ENCODE data around the gene SLC8B1.

Gene SLC8B1

DNA sequence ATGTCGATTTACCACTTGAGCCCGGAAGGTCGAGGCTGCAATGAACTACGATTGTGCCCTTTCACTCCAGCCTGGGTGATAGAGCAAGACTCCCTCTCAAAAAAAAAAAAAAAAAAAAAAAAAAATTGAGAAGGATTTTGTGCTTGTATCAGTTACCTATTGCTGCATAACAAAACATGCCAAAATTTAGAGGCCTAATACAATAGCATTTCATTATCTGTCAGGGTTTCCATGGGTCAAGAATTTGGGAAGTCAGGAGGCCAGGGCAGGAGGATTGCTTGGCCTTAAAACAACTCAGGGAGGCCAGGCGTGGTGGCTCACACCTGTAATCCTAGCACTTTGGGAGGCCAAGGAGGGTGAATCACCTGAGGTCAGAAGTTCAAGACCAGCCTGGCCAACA lies 4.6 kb upstream of the SLC8B1 start:
- no peak overlapping the region for H3K27ac ChIP-seq
- no peak for TF ChIP-seq CTCF (conservative IDR thresholded peaks at IDR 0.05)

GRCh38 chr12:113333877-113334785 lies 778 bp downstream of the SLC8B1 start:
- TF ChIP-seq CTCF (conservative IDR thresholded peaks at IDR 0.05), result no peak
- peak overlapping the region; percentile 45; the same call in 1 of the 2 replicates for H3K27ac ChIP-seq

DNA sequence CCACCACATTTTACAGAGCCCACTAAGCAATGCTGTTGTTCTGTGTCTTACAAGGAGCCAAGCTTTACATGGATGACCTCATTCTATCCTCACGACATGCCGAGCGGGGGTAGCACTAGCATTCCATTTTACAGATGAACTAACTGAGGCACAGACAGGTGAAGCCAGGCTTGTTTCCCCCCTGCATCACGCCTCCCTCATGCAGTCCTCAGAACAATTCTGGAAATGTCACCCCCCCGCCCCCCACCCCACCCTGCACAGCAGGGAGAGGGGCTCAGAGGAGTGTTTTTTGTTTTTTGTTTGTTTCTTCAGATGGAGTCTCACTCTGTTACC lies 1.5 kb downstream of the SLC8B1 start:
- no peak for TF ChIP-seq CTCF (conservative IDR thresholded peaks at IDR 0.05)
- H3K27ac ChIP-seq, result no peak overlapping the region

DNA sequence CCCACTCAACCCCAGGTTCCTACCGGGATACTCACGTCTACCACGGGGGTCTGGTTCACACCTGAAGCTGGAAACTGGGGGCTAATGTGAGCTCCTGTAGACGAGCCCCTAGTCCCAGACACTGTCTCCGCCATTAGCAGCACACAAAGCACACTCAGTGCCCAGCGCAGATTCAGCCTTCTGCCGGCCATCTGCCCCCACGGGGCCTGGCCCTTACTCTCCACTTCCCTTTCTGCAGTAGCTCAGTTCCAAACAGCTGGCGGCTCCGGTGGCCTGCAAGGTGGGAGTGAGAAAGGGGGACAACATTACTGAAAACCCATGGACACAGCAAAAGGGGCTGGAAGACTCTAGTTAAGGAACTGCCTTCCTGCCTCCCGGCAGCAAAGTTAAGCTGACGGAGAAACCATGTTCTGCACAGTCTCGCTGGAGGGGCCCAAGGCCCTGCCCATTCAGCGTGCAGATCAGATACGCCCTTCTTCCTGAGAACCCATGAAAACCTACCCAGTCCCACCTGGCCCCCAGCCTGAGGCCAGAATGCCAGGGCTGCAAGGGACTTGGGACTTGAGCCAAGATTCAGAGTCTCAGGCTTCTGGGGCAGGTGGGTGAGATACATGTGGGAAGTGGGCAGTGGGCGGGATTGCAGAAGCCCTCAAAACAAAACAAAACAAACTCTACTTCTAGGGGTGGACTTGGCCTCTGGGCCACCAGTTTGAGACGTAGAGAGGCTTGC lies 2.1 kb downstream of the SLC8B1 start:
- no peak for TF ChIP-seq CTCF (conservative IDR thresholded peaks at IDR 0.05)
- H3K27ac ChIP-seq, result no peak overlapping the region

DNA sequence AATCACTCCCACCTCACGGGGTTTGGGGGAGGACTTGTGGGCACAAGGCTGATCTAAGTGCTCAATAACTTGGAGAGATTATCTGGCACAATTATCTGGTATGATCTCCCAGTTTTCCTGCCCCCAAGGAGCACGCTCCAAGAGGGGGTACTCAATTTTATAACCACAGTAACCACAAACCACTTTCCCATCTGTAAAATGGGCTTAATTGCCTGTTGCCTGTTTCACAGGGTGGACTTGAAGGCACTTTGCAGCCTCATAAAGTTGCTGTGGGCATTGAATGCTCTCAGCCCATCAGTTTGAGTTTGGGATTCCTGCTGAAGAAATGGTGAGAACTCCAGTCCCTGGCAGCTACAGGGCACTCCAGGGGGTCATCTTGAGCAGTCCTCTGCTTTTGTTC lies 4.4 kb downstream of the SLC8B1 start:
- no peak overlapping the region for H3K27ac ChIP-seq
- TF ChIP-seq CTCF (conservative IDR thresholded peaks at IDR 0.05), result no peak

- no peak for TF ChIP-seq CTCF (conservative IDR thresholded peaks at IDR 0.05)
- no peak overlapping the region for H3K27ac ChIP-seq
These were observed 5.0 kb downstream of the SLC8B1 start for GRCh38 chr12:113329791-113330417.
